Measurements from ENCODE around the gene RPS2.

The RPS2 gene

DNA sequence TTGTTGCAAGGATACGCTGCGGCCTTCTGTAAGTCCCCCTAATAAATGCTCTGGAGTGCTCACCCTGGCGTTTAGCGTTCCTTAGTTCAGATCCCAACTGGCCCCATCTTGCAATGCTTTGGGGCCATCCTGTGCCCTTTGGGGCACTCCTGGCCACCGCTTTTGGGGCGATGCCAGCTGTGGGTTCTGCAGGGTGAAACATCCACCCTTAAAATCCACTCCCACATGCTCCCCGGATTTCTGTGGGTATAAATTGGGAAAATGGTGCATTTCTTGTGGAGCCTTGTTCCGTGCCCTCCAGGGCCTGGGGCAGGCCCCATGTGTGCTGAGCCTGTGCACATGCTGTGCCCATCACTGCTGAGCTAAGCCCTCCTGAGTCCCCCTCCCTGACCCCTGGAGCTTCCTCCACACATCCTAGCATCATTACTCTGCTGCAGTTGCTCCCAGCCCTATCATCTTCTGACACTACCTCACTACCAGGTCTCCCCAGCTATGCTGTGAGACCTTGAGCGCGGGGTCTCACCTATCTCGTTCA, 27.6 kb downstream of the RPS2 start:
- Histone ChIP-seq H4K20me1 (ENCODE audit: insufficient read depth, low read length) (no peaks in the 10 kb centered on the region), H3K36me3 (ENCODE audit: insufficient read depth, low read length) (peaks cover 28% of the 10 kb centered on the region), H3K4me1 (ENCODE audit: insufficient read depth, low read length) (peaks cover 8% of the 10 kb centered on the region), H3K79me2 (ENCODE audit: insufficient read depth, low read length) (no peaks in the 10 kb centered on the region), H3K4me2 (ENCODE audit: insufficient read depth, low read length) (no peak overlapping the region), H3K4me3 (ENCODE audit: low read depth in 1 of 2, low read length in 2 of 2) (no peak overlapping the region), H2AFZ (ENCODE audit: low read depth, low read length) (no peak overlapping the region), H3K9ac (ENCODE audit: low read depth, low read length) (no peak overlapping the region), H3K27ac (ENCODE audit: low read length) (no peak overlapping the region), H3K27me3 (ENCODE audit: insufficient read depth, low read length, poor library complexity) (no peaks in the 10 kb centered on the region), H3K9me3 (ENCODE audit: insufficient read depth, low read length, severe bottlenecking) (no peaks in the 10 kb centered on the region)
- TF ChIP-seq, protein P1, sequence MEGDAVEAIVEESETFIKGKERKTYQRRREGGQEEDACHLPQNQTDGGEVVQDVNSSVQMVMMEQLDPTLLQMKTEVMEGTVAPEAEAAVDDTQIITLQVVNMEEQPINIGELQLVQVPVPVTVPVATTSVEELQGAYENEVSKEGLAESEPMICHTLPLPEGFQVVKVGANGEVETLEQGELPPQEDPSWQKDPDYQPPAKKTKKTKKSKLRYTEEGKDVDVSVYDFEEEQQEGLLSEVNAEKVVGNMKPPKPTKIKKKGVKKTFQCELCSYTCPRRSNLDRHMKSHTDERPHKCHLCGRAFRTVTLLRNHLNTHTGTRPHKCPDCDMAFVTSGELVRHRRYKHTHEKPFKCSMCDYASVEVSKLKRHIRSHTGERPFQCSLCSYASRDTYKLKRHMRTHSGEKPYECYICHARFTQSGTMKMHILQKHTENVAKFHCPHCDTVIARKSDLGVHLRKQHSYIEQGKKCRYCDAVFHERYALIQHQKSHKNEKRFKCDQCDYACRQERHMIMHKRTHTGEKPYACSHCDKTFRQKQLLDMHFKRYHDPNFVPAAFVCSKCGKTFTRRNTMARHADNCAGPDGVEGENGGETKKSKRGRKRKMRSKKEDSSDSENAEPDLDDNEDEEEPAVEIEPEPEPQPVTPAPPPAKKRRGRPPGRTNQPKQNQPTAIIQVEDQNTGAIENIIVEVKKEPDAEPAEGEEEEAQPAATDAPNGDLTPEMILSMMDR (IDR thresholded peaks at IDR 0.05; ENCODE audit: borderline replicate concordance, extremely low read depth, low read length, poor library complexity, severe bottlenecking) = no peak
- no peak for TF ChIP-seq EZH2 (IDR thresholded peaks at IDR 0.05; ENCODE audit: borderline replicate concordance, low read depth, low read length, severe bottlenecking)
- DNase-seq = no peak
- no peak for ATAC-seq (ENCODE audit: insufficient read depth, low read depth)

DNA sequence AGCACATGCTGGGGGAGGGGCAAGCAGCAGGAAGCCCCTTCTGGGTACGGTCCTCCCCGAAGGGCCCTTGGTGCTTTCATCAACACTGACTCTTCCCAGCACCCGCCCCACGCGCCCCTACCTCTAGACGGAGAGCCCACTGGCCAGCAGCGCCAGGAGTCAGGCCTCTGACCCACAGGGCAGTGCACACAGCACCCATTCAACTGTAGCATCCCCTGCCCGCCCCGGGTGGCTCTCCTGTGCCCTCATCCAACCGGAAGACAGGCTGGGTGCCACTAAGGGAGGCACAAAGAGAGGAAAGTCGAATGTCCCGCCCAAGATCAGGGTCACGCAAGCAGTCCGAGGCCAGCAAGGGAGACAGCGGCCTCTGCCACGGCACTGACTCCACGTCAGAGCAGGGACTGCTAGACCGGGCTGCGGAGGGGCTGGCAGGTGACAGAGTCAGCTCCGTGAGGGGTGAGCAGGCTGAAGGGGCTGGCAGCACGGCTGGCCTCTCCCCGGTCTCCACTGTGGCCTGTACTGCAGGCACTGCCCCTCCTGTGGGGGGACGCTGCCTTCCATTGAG, 31.4 kb downstream of the RPS2 start:
- ATAC-seq (ENCODE audit: insufficient read depth, low read depth) (no peak), DNase-seq (no peak)
- peaks cover 12% of the 10 kb centered on the region for H3K4me1 ChIP-seq (ENCODE audit: insufficient read depth, low read length)
- no peak overlapping the region for H3K27ac ChIP-seq (ENCODE audit: low read length)
- no peaks in the 10 kb centered on the region for H3K27me3 ChIP-seq (ENCODE audit: insufficient read depth, low read length, poor library complexity)
- H3K79me2 ChIP-seq (ENCODE audit: insufficient read depth, low read length) = no peaks in the 10 kb centered on the region
- peaks cover 4% of the 10 kb centered on the region for H3K36me3 ChIP-seq (ENCODE audit: insufficient read depth, low read length)
- no peak overlapping the region for H3K4me2 ChIP-seq (ENCODE audit: insufficient read depth, low read length)
- TF ChIP-seq, protein P1 (IDR thresholded peaks at IDR 0.05; ENCODE audit: borderline replicate concordance, extremely low read depth, low read length, poor library complexity, severe bottlenecking) = no peak
- TF ChIP-seq EZH2 (IDR thresholded peaks at IDR 0.05; ENCODE audit: borderline replicate concordance, low read depth, low read length, severe bottlenecking) = no peak
- no peaks in the 10 kb centered on the region for H3K9me3 ChIP-seq (ENCODE audit: insufficient read depth, low read length, severe bottlenecking)
- no peak overlapping the region for H2AFZ ChIP-seq (ENCODE audit: low read depth, low read length)
- H3K4me3 ChIP-seq (ENCODE audit: low read depth in 1 of 2, low read length in 2 of 2) = no peak overlapping the region
- no peaks in the 10 kb centered on the region for H4K20me1 ChIP-seq (ENCODE audit: insufficient read depth, low read length)
- H3K9ac ChIP-seq (ENCODE audit: low read depth, low read length) = 0 out of 2 replicates have a peak overlapping the region, but pooled peaks have one; percentile 7

DNA sequence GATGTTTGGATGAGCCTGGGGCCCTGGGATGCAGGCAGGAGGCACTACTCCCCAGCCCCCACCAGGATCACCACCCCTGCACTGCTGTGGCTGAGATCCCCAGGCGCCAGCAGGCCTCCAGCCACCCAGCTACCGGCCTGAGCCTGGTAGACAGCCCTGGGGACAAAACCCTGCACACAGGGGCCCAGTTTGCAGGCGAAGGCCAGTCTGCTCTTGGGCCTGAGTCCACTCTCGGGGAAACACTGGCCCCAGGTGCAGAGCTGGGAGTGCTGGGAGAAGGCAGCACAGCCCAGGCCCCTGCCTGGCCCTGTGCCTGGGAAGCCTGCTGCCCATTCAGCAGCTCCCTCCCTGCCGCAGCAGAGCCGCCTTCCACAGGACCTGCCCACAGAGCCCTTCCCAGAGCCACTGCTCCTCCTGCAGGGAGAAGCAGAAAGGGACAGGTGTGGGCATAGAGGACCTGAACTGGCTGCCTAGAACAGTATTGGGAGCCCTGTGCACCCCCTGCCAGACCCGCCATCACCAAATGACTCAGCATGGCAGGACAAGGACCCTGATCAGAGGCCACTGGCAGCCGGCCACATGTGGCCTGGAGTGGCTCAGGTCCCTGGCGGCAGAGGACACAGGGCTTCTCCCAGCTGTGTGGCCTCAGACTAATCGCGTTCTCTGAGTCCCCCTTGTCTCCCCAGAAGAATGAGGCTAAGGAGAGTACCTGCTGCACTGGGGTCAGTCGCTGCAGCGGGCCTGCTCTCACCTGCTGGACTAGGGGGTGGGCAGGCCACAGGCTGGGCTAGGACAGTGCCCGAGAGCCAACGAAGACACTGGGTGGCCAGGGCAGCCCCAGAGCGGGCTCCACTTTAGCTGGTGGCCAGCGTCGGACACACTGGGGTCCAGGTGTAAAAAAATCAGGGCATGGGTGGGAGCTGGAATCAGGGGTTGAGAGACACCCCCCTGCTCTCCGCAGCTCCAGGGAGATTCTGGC, 32.3 kb downstream of the RPS2 start:
- no peak overlapping the region for H3K9ac ChIP-seq (ENCODE audit: low read depth, low read length)
- no peaks in the 10 kb centered on the region for H3K79me2 ChIP-seq (ENCODE audit: insufficient read depth, low read length)
- H3K4me1 ChIP-seq (ENCODE audit: insufficient read depth, low read length) = peaks cover 12% of the 10 kb centered on the region
- H3K4me2 ChIP-seq (ENCODE audit: insufficient read depth, low read length) = no peak overlapping the region
- H3K9me3 ChIP-seq (ENCODE audit: insufficient read depth, low read length, severe bottlenecking) = no peaks in the 10 kb centered on the region
- H3K4me3 ChIP-seq (ENCODE audit: low read depth in 1 of 2, low read length in 2 of 2) = no peak overlapping the region
- no peaks in the 10 kb centered on the region for H4K20me1 ChIP-seq (ENCODE audit: insufficient read depth, low read length)
- no peak overlapping the region for H3K27ac ChIP-seq (ENCODE audit: low read length)
- no peaks in the 10 kb centered on the region for H3K27me3 ChIP-seq (ENCODE audit: insufficient read depth, low read length, poor library complexity)
- ATAC-seq (ENCODE audit: insufficient read depth, low read depth) (no peak), DNase-seq (no peak)
- no peak for TF ChIP-seq EZH2 (IDR thresholded peaks at IDR 0.05; ENCODE audit: borderline replicate concordance, low read depth, low read length, severe bottlenecking)
- TF ChIP-seq, protein P1 (IDR thresholded peaks at IDR 0.05; ENCODE audit: borderline replicate concordance, extremely low read depth, low read length, poor library complexity, severe bottlenecking) = no peak
- H2AFZ ChIP-seq (ENCODE audit: low read depth, low read length) = no peak overlapping the region
- no peaks in the 10 kb centered on the region for H3K36me3 ChIP-seq (ENCODE audit: insufficient read depth, low read length)
